Keratinocyte (primary cell): ENCODE measurements around the gene C6orf15. TPM values are rescaled to one million over a fixed set of nuclear protein-coding genes. Genes with fewer than 3 reads are reported as not detected.

Experiments used
- DNase-seq: peaks from one replicate; pipeline ENCODE4 v3.0.0-alpha.2; 2011; ENCODE audit warnings: low read depth, missing footprints, low spot score
- FAIRE-seq: peaks from 2 replicates; lab custom pipeline; 2011; peaks lifted over from hg19 to GRCh38; lab: Jason Lieb, UNC
- H2AFZ ChIP-seq: 2 replicates; pipeline ENCODE4 v1.6.0; 2012; ENCODE audit warnings: low read length, control low read depth, inconsistent platforms; ENCODE audit not compliant: control insufficient read depth
- H3K27ac ChIP-seq: 2 replicates; pipeline ENCODE4 v1.5.1; 2011; ENCODE audit warnings: low read length; ENCODE audit not compliant: control insufficient read depth, insufficient read depth
- H3K27me3 ChIP-seq: 3 replicates; pipeline ENCODE4 v1.6.0; 2011; ENCODE audit warnings: low read length; ENCODE audit not compliant: control insufficient read depth, insufficient read depth; ENCODE audit errors: extremely low read depth
- H3K36me3 ChIP-seq, 2 experiments: 2 replicates in 1 of 2; 3 replicates in 1 of 2; pipeline ENCODE4 v1.5.1; 2011; ENCODE audit warnings: low read length in 2 of 2, mild to moderate bottlenecking in 1 of 2; ENCODE audit not compliant: control insufficient read depth in 2 of 2, insufficient read depth in 2 of 2; ENCODE audit errors: extremely low read depth in 1 of 2
- H3K4me1 ChIP-seq: 3 replicates; pipeline ENCODE4 v1.5.1; 2011; ENCODE audit warnings: low read length; ENCODE audit not compliant: control insufficient read depth, insufficient read depth; ENCODE audit errors: extremely low read depth
- H3K4me2 ChIP-seq: 3 replicates; pipeline ENCODE4 v1.6.0; 2011; ENCODE audit warnings: low read depth, low read length; ENCODE audit not compliant: control insufficient read depth, insufficient read depth; ENCODE audit errors: extremely low read depth
- H3K4me3 ChIP-seq, 3 experiments: fragments of 200-600 bp in 1 of 3; sonication (generic) in 1 of 3; 2 replicates in 2 of 3; 3 replicates in 1 of 3; pipeline ENCODE4 v1.5.1; 2011 to 2016; ENCODE audit warnings: low read length in 3 of 3, mild to moderate bottlenecking in 3 of 3, control low read depth in 2 of 3, inconsistent platforms in 1 of 3, low read depth in 1 of 3, mixed read lengths in 1 of 3, mixed run types in 1 of 3, moderate library complexity in 1 of 3; ENCODE audit not compliant: control insufficient read depth in 2 of 3, insufficient read depth in 2 of 3; ENCODE audit errors: extremely low read depth in 1 of 3
- H3K79me2 ChIP-seq: 2 replicates; pipeline ENCODE4 v1.6.0; 2012; ENCODE audit warnings: low read length; ENCODE audit not compliant: control insufficient read depth, insufficient read depth
- H3K9ac ChIP-seq: 3 replicates; pipeline ENCODE4 v1.6.0; 2011; ENCODE audit warnings: low read length; ENCODE audit not compliant: control insufficient read depth, insufficient read depth; ENCODE audit errors: extremely low read depth
- H3K9me1 ChIP-seq: 3 replicates; pipeline ENCODE4 v1.6.0; 2011; ENCODE audit warnings: low read length; ENCODE audit not compliant: control insufficient read depth, insufficient read depth; ENCODE audit errors: extremely low read depth
- H3K9me3 ChIP-seq: 2 replicates; pipeline ENCODE4 v1.5.1; 2012; ENCODE audit warnings: low read depth, low read length; ENCODE audit not compliant: control insufficient read depth
- H4K20me1 ChIP-seq: 3 replicates; pipeline ENCODE4 v1.6.0; 2011; ENCODE audit warnings: low read length; ENCODE audit not compliant: control insufficient read depth, insufficient read depth; ENCODE audit errors: extremely low read depth
- CTCF ChIP-seq, 3 experiments: IDR thresholded peaks in 1 of 3; conservative IDR thresholded peaks in 1 of 3; optimal IDR thresholded peaks in 1 of 3; 2 replicates in 2 of 3; 3 replicates in 1 of 3; pipeline versions ENCODE3 to v1.5.1; 2011; ENCODE audit warnings: low read length in 3 of 3, mild to moderate bottlenecking in 3 of 3, moderate library complexity in 2 of 3, control low read depth in 1 of 3, inconsistent platforms in 1 of 3; ENCODE audit not compliant: insufficient read depth in 2 of 3; ENCODE audit errors: extremely low read depth in 1 of 3
- EZH2 ChIP-seq: IDR thresholded peaks from one replicate; pipeline ENCODE4 v1.6.1; 2012; ENCODE audit warnings: inconsistent platforms, mild to moderate bottlenecking, low read length, moderate library complexity
- dilution Hi-C: fragments of 300-500 bp; cut with MboI; formaldehyde crosslinking; loops from one replicate; pipeline ENCODE4 v1.7.0; 2020; ENCODE audit warnings: low sequenced_read_pairs; ENCODE audit not compliant: extremely low pct_ligation_motif_present
- polyA plus RNA-seq, 5 experiments: library from polyadenylated mRNA; depleted of rRNA in 3 of 5; stranded (reverse) in 3 of 5; stranded (forward) in 1 of 5; unstranded in 1 of 5; fragments of >200 nt; gene quantifications; 1 replicate in 1 of 5; 2 replicates in 3 of 5; 3 replicates in 1 of 5; pipeline versions ENCODE4 v1.2.1 to v1.2.3, GENCODE V29; 2011 to 2012; ENCODE audit warnings: missing spikeins in 2 of 5, low read depth in 1 of 5, low replicate concordance in 1 of 5

Gene C6orf15
- polyA plus RNA-seq, 1 donor (not counting 4 experiments of a cell fraction or from before 2014, with no cell fraction given) = 0.08 TPM

DNA sequence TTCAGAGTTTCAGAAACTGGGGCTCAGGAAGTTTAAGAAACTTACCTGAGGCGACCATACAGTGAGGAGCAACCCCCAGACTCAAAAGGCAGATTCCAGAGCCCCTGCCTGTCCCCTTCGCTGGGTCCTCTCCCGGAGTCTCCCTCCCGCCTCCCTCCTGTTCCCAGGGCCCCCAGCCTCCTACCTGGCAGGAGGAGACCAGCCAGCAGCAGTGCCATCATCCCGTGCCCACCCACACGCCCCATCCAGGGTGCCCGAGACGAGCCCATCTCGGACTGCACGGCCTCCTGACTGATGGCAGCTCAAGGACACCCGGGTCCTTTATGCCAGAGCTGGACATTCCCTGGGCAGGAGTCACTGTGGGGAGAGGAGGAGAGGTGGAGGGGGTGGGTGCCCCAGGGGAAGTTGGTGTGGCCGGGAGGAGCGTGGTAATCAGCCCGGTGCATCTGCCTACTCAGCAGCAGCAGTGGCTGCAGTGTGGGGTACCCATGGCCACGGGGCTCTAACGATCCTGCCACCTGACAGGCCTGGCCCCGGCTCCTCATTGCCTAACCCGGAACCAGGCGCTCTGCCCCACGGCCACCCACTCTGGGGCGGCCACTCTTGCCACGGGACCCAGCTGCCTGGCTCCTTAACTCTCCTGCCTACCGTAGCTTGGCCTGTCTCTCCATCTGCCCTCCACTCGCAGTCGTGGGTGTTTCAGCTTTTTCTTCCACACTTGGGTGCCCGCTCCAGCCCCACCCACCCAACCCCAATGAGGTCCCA, 8.0 kb upstream of the C6orf15 start, which contains the start of gene CDSN:
Gene CDSN (minus strand): TSS at position 296 of the 765 bp plus-strand sequence. CDS start 27 bp downstream, at position 269.
- no peak within 1 kb of the TSS for H3K4me2 ChIP-seq
- FAIRE-seq = no peak
- H3K27ac ChIP-seq = no peak within 1 kb of the TSS
- H3K9me3 ChIP-seq = no peaks in the 10 kb centered on the region
- no peak for TF ChIP-seq CTCF (optimal IDR thresholded peaks at IDR 0.05 in 1 of 3, IDR thresholded peaks at IDR 0.05 in 1 of 3, conservative IDR thresholded peaks at IDR 0.05 in 1 of 3; ENCODE audit: extremely low read depth in 1 of 3, insufficient read depth in 2 of 3, low read length in 3 of 3)
- no peak for TF ChIP-seq EZH2
- no peak within 1 kb of the TSS for H3K4me3 ChIP-seq
- no peaks in the 10 kb centered on the region for H3K9me1 ChIP-seq
- no peak for DNase-seq
- dilution Hi-C loops = no loop called here
- H3K27me3 ChIP-seq = no peaks in the 10 kb centered on the region
- no peak within 1 kb of the TSS for H2AFZ ChIP-seq
- H3K4me1 ChIP-seq = peaks cover 42% of the 10 kb centered on the region
- H3K79me2 ChIP-seq = peaks cover 32% of the 10 kb centered on the region
- no peak within 1 kb of the TSS for H3K9ac ChIP-seq
- H3K36me3 ChIP-seq = peaks cover 10 to 12% of the 10 kb centered on the region in 2 experiments
- H4K20me1 ChIP-seq = no peaks in the 10 kb centered on the region

DNA sequence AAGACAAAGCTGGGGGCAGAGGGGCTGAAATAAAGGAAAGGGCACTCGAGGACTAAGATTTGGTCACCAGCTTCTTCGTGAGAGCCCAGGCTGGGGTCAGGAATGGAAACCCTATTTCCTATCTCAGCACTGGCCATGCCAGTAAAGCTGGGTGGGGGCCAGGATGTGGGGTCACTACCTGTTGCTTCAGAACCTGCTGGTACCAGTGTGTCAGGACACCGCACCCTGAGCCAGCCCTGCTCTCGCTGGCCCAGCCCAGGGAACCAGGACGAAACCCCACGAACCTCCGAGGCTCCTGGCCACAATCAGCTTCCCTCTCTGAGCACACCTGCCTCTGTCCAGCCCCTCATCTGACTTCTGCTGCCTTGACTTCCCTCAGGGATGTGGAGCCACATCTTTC, 5.8 kb upstream of the C6orf15 start:
- dilution Hi-C loops = no loop called here
- H4K20me1 ChIP-seq = no peaks in the 10 kb centered on the region
- no peaks in the 10 kb centered on the region for H3K27me3 ChIP-seq
- no peak overlapping the region for H2AFZ ChIP-seq
- H3K79me2 ChIP-seq = peaks cover 35% of the 10 kb centered on the region
- peaks cover 8 to 10% of the 10 kb centered on the region in 2 experiments for H3K36me3 ChIP-seq
- no peak for FAIRE-seq
- H3K9me3 ChIP-seq = no peaks in the 10 kb centered on the region
- no peak for DNase-seq
- TF ChIP-seq EZH2 (no peak), CTCF (optimal IDR thresholded peaks at IDR 0.05 in 1 of 3, IDR thresholded peaks at IDR 0.05 in 1 of 3, conservative IDR thresholded peaks at IDR 0.05 in 1 of 3; ENCODE audit: extremely low read depth in 1 of 3, insufficient read depth in 2 of 3, low read length in 3 of 3) (no peak)
- no peak overlapping the region for H3K27ac ChIP-seq
- H3K4me1 ChIP-seq = peaks cover 48% of the 10 kb centered on the region
- no peak overlapping the region for H3K4me3 ChIP-seq
- H3K9me1 ChIP-seq = no peaks in the 10 kb centered on the region
- H3K9ac ChIP-seq = no peak overlapping the region
- H3K4me2 ChIP-seq = no peak overlapping the region
